Panc1 (cell line): Measurements from ENCODE around the gene ACCS.

Source experiments
- CTCF ChIP-seq: fragments of 450-650 bp; IDR thresholded peaks from 2 replicates; pipeline ENCODE4 v1.5.1; 2017; ENCODE audit warnings: mild to moderate bottlenecking
- POLR2AphosphoS5 ChIP-seq: IDR thresholded peaks from 2 replicates; pipeline ENCODE4 v1.6.1; 2012; ENCODE audit warnings: mild to moderate bottlenecking, low read depth, low read length, moderate library complexity
- SIN3A ChIP-seq: IDR thresholded peaks from 2 replicates; pipeline ENCODE4 v1.6.1; 2012; ENCODE audit warnings: low read depth, mild to moderate bottlenecking, low read length, moderate library complexity, borderline replicate concordance; ENCODE audit not compliant: insufficient read depth

GRCh38 chr11:44088377-44088776 is 22.3 kb downstream of the ACCS start:
- TF ChIP-seq CTCF (no peak), SIN3A (no peak), POLR2AphosphoS5 (no peak)
